Stimulated activated CD4-positive, alpha-beta T cell treated with anti-CD3 and anti-CD28 coated beads, Interleukin-2, amount 100 ng/mL, for 24 hours (primary cell): Measurements from ENCODE around the gene RBL1.
"Not testable (repeated sequence)": the region's sequence is repeated elsewhere in the genome, so short reads cannot be mapped to it uniquely, and the experiment has no call there.

ENCODE experiments used
- DNase-seq, 2 donors: peaks; one replicate each; pipeline ENCODE4 v3.0.0-alpha.2; 2020

The RBL1 gene

DNA sequence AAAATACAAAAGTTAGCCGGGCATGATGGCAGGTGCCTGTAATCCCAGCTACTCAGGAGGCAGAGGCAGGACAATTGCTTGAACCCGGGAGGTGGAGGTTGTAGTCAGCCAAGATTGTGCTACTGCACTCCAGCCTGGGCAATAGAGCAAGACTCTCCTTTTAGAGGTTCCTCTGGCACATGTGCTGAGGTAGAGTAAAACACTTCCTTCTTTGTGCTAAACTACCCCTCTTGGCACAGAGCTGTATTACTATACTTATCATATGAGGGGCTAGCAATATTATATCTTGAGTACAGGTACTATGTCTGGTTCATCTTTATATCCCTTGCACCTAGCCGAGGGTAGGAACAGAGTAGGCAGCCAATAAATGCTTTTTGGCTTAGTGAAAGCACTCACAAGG, 104.1 kb downstream of the RBL1 start:
- no peak for DNase-seq

DNA sequence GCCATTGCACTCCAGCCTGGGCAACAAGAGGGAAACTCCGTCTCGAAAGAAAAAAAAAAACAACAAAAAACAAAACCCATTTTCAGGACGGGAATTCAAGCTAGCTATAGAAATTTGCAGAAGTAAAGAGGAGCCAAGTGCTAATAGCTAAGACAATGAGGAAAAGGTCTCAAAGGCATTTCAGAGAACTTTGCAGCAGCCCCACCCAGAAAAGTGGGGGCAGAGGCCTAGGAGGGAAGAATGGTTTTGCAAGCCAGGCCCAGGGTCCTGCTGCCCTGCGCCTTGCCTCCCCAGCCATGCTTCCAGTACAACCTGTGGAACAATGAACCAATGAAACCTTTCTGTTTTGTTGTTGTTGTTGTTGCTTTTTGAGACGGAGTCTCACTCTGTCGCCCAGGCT, 106.0 kb downstream of the RBL1 start:
- DNase-seq = no peak

DNA sequence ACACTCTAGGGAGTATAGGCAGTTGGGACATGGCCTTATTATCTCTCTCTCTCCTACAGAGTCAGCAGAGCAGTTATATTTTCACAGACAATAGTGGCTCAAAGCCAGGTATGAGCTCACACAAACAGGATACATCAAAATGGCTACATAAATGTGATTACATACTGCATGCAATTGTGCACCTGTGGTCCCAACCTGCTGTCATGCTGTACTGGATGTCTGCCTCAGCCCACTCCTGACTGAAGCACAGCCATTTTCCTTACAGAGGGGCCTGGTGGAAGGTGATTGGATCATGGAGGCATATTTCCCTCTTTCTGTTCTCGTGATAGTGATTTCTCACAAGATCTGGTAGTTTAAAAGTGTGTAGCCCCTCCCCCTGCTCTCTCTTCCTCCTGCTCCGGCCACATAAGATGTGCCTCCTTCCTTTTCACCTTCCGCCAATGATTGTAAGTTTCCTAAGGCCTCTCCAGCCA, 107.3 kb downstream of the RBL1 start:
- no peak for DNase-seq

DNA sequence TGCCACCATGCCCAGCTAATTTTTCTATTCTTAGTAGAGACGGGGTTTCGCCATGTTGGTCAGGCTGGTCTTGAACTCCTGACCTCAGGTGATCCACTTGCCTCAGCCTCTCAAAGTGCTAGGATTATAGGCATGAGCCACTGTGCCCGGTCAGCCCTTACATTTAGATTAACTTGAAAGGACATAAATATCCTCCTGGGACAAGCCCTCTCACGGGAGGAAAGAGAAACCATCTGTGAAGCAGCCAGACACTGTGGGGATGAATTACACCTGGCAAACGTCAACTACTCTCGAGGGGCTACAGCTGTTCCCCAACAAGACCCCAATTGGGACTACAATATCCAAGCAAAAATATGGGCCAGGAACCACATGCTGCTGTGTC, 111.5 kb downstream of the RBL1 start:
- no peak for DNase-seq

GRCh38 chr20:36975099-36975818, 120.5 kb downstream of the RBL1 start:
- peak; percentile 30 to 50 for DNase-seq

DNA sequence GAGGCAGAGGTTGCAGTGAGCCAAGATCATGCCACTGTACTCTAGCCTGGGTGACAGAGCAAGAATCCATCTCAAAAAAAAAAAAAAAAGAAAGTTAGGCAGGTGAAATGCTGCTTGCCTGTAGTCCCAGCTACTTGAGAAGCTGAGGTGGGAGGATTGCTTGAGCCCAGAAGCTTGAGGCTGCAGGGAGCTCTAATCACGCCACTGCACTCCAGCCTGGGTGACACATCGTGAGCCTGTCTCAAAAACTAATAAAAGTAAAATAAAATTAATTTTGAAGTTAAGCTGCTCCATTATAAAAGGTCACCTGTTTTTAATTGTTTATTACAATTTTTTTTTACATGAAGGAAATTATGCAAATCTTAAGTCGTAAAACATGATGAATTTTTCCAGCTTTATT, 121.1 kb downstream of the RBL1 start:
- no peak for DNase-seq

GRCh38 chr20:36971103-36971502, 124.7 kb downstream of the RBL1 start:
- no peak for DNase-seq

DNA sequence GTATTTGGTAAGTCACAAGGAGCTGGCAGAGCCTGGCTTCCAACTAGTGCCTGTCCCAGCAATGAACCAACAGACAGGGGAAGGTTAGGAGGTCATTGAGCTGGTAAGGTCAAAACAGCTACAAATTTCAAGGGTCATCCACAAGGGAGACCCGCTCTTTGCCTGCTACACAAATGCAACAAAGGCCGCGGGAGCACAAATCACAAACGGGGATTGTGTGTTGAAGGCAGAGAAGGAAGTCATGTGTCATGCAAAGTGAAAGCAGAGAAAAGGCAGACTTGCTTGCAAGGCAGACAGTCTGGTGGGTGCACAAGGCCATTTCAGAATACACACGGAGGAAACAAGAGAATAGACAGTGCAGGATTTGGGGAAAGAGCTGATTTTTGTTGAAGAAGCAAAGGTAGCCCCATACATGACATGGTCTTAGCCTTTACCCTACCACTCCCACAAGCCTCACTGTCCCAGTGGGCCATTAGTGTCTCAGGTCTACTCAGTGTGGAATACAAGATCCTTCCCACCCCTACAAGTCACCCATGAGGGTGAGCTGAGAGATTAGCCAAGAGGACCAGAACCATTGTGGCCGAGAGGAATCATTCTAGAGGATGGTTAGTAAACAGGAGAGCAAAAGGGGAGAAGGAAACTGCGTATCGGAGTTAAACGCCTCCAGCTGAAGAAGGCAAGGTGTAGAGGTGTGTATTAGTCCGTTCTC, 126.2 kb downstream of the RBL1 start:
- peak; percentile 30 to 42 for DNase-seq

- DNase-seq = no peak
Measured at GRCh38 chr20:36969051-36969450, 126.7 kb downstream of the RBL1 start.

- no peak for DNase-seq
Measured at GRCh38 chr20:36967636-36968035, 128.2 kb downstream of the RBL1 start.

- not testable (repeated sequence) for DNase-seq
Measured at GRCh38 chr20:36966965-36967364, 128.8 kb downstream of the RBL1 start.

DNA sequence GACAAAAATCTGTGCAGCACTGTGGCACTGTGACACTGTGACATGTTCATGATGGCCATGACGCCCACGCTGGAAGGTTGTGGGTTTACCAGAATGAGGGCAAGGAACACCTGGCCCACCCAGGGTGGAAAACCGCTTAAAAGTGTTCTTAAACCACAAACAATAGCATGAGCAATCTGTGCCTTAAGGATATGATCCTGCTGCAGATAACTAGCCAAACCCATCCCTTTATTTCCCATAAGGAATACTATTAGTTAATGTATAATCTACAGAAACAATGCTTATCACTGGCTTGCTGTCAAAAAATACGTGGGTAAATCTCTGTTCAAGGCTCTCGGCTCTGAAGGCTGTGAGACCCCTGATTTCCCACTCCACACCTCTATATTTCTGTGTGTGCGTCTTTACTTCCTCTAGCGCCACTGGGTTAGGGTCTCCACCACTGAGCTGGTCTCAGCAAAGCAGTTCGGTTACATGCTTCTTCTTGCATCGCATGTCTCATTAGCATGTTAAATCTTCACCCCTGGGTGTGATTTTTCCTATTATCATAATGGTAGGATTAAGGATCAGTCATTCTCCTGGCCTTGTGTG, 133.3 kb downstream of the RBL1 start:
- DNase-seq = not testable (repeated sequence)

- DNase-seq = no peak
Measured at GRCh38 chr20:36959242-36959641, 136.6 kb downstream of the RBL1 start.

- DNase-seq = no peak
Measured at GRCh38 chr20:36957875-36958667, 137.7 kb downstream of the RBL1 start.

GRCh38 chr20:36956674-36957073, 139.1 kb downstream of the RBL1 start:
- no peak for DNase-seq

GRCh38 chr20:36956016-36956415, 139.8 kb downstream of the RBL1 start:
- DNase-seq = no peak

DNA sequence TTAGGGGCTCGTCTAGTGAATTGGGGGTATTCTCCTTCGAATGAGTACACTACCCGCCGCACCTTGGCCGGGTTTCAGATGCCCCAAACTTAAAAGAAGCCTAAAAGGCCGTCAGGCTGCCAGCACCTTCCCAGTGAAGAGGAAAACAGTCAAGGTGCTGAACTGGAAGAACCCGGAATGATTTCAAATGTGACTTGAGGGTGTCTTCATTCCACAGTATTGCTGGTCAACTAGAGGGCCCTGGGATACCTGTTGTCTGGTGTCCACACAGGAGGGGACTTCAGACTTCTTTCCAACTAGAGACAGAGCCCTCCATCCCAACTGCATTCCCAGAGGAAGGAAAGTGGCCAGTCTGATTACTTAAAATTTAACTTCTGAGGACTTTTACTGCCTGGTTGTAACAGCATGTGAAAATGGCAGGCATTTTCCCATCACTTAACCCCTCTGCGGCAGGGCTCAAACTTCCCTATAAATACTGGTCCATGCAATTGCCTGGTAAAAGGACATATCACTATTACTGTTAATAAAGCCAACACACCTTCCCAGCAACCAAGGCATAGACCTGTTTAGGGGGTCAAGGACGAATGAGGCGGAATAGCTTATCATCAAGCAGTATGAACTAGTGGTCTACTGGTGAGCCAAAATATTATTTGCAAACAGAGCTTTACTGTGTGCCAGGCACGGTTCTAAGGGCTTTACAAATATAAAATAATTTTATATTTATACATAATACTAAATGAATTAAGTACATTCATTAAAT, 143.6 kb downstream of the RBL1 start:
- DNase-seq = no peak

GRCh38 chr20:36951198-36951978, 144.4 kb downstream of the RBL1 start, which contains the start of gene SAMHD1:
SAMHD1 (minus strand) TSS chr20:36951708; CDS start chr20:36951643, 65 bp downstream.
- DNase-seq = peak; percentile 90 to 92

GRCh38 chr20:36950414-36951197, 145.2 kb downstream of the RBL1 start:
- DNase-seq = peak in 1 of 2 donors; percentile 52
